ENCODE results near the gene FBXO8.

FBXO8 gene

DNA sequence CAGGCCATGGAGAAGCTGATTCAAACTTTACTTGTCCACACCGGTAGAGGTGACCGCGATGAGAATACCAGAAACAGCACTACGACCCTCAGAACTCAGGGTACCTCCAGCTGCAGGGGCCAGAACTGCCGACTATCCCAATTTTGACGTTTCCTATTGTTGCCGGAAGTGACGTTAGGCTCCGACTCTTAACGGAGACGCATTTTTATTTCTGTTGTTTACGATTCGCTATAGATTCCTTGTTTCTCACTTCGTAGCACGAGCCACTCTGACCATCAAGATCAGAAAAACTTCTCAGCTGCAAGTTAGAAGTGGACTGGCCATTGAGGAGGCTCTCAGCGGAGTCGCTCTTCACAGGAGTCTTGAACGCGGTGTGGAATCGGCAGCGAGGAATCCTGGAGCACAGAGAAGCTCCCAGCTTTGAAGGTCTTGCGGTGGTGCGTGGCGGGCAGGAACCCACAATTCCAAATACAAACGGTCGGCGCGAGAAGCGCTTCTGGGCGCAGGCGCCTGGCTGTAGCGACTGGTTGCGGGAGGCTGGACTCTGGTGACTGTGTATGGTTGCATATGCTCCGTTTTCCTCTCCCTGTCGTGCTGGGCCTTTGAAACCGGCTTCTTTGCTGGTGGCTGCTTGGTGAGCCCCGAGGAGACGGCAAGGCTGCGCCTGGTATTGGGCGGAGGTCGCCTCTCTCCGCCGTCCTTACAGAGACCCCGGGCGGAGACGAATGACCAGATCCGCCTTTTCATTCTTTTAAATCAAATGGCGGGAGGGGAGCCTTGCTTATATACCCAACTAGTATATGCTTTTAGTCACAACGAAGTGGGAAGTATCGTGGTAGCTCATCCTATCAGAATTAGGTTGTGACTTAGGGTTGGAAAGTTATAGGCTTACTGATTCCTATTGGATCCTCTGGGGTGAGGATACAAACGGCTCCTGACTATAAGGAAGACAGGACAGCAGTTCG lies at the start of gene FBXO8, which contains the start of gene CEP44:
Gene FBXO8, minus strand, starts transcription at position 161 of the 965 bp plus-strand sequence. CDS start 20,575 bp downstream, outside the sequence.
Gene CEP44, plus strand, starts transcription at position 405 of the 965 bp plus-strand sequence. CDS start 15,211 bp downstream, outside the sequence.
- ChIA-PET CTCF (no interaction called here), POLR2A (ENCODE audit: low non-redundant PET) (interaction anchor here (1.0 kb wide), 1 partner anchor 30 kb away, joined by 3 read pairs; no protein-coding TSS in a partner anchor)
- peak; percentile 79 for DNase-seq (ENCODE audit: low spot score)
- peak within 1 kb of the TSS; percentile 98 for H3K27ac ChIP-seq
- TF ChIP-seq, protein P1, sequence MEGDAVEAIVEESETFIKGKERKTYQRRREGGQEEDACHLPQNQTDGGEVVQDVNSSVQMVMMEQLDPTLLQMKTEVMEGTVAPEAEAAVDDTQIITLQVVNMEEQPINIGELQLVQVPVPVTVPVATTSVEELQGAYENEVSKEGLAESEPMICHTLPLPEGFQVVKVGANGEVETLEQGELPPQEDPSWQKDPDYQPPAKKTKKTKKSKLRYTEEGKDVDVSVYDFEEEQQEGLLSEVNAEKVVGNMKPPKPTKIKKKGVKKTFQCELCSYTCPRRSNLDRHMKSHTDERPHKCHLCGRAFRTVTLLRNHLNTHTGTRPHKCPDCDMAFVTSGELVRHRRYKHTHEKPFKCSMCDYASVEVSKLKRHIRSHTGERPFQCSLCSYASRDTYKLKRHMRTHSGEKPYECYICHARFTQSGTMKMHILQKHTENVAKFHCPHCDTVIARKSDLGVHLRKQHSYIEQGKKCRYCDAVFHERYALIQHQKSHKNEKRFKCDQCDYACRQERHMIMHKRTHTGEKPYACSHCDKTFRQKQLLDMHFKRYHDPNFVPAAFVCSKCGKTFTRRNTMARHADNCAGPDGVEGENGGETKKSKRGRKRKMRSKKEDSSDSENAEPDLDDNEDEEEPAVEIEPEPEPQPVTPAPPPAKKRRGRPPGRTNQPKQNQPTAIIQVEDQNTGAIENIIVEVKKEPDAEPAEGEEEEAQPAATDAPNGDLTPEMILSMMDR (conservative IDR thresholded peaks at IDR 0.05; ENCODE audit: low read depth), result no peak

DNA sequence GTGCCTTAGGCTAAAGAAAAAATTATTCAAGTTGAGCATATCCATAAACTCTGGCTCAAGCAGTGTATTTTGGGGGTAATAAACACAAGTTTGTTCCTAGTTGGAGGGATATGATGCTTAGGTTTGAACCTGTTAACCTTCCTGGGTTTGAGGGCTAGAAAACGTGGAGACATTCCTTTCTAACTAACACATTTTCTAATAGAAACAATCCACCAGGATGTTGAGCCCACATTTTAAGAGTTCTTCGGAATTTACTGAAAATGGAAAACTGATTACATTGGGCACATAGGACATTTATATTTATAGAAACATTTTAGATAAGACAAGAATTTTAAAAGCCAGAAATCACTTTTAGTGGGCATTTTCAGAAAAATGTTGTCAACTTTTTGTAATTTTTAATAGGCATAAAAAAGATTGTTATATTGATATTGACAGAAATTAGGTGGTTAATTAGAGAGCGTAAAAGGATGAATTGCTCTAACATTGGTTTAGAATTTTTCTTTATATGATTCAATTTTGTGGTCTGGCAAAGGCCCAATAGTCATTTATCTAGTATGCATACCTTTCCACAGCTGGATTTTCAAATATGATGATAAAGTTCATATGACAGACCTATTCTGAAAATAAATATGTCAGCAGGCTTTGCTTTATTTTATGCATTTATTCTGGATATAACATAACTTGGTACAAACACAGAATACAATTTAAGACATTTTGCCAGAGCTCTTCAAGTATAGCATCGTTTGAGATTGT lies 49.5 kb upstream of the FBXO8 start:
- ChIA-PET CTCF (interaction anchor here (0.7 kb wide), 1 partner anchor 732 kb away, joined by 3 read pairs; no protein-coding TSS in a partner anchor), POLR2A (ENCODE audit: low non-redundant PET) (no interaction called here)
- no peak overlapping the region for H3K27ac ChIP-seq
- DNase-seq (ENCODE audit: low spot score), result peak; percentile 32
- TF ChIP-seq, protein P1 (conservative IDR thresholded peaks at IDR 0.05; ENCODE audit: low read depth), result no peak

DNA sequence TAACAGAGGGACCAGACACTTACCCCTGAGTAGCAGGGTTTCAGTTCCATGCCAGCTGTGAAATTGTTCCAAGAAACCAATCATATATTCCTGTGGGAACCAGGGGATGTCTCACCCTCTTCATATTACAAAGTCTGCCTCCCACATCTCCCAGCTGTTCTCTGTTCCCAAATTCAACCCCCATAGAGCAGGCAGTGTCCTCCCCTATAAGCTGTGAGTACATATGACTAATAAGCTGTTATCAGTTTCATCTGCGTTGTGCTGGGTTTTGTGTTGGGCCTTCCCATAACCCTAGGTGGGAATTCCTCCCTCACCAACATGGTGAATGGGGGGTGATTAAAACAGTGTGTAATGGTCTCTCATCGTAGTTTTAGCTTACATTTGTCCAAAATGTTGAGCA lies 41.3 kb upstream of the FBXO8 start:
- POLR2A ChIA-PET (ENCODE audit: low non-redundant PET), result no interaction called here
- no peak for DNase-seq (ENCODE audit: low spot score)
- TF ChIP-seq, protein P1 (conservative IDR thresholded peaks at IDR 0.05; ENCODE audit: low read depth), result no peak
- CTCF ChIA-PET, result no interaction called here
- no peak overlapping the region for H3K27ac ChIP-seq

GRCh38 chr4:174324236-174324635 lies 40.8 kb upstream of the FBXO8 start:
- CTCF ChIA-PET, result no interaction called here

DNA sequence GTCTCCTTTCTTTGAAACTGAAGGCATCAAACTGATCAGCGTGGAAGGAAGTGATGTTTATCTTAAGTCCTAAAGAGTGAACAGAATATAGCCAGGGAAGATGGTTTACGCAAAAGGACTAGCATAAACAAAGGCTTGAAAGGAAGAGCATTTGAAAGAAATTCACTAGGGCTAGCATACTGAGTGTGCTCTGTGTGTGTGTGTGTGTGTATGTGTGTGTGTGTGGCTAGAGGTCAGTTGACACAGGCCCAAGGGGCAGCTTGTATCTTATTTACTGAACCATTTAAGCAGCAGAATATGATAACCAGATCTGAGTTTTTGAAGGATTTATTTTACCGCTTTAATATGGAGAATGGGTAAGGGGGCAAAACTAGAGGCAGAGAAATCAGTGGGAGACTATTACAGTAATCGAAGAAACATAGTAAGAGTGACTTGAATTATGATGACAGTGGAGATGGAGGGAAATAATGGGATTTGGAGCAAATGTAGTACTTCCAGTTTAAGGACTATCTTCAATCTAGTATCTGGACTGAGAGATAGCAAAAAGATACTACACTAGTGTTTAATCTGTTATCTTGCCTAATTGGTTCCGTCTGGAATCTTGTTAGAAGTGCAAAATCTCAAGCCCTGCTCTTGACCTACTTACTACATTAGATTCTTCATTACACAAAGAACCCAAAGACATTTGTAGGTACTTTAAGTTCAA lies 37.2 kb upstream of the FBXO8 start:
- TF ChIP-seq, protein P1 (conservative IDR thresholded peaks at IDR 0.05; ENCODE audit: low read depth), result no peak
- DNase-seq (ENCODE audit: low spot score), result no peak
- no peak overlapping the region for H3K27ac ChIP-seq
- ChIA-PET CTCF (no interaction called here), POLR2A (ENCODE audit: low non-redundant PET) (no interaction called here)

More at GRCh38 chr4:174324236-174324635, 40.8 kb upstream of the FBXO8 start:
- POLR2A ChIA-PET (ENCODE audit: low non-redundant PET), result no interaction called here
- TF ChIP-seq, protein P1 (conservative IDR thresholded peaks at IDR 0.05; ENCODE audit: low read depth), result no peak
- no peak for DNase-seq (ENCODE audit: low spot score)
- H3K27ac ChIP-seq, result no peak overlapping the region
